HS-27A (cell line): Measurements from ENCODE around the gene KRTAP4-12.
A peak's percentile ranks its signal among the peaks of the same experiment; 100 is the strongest.
"Not testable (repeated sequence)": the region's sequence is repeated elsewhere in the genome, so short reads cannot be mapped to it uniquely, and the experiment has no call there.

Experiments used
- DNase-seq: peaks from one replicate; pipeline ENCODE4 v3.0.0-alpha.2; 2012; ENCODE audit warnings: low read depth, missing footprints

The KRTAP4-12 gene

DNA sequence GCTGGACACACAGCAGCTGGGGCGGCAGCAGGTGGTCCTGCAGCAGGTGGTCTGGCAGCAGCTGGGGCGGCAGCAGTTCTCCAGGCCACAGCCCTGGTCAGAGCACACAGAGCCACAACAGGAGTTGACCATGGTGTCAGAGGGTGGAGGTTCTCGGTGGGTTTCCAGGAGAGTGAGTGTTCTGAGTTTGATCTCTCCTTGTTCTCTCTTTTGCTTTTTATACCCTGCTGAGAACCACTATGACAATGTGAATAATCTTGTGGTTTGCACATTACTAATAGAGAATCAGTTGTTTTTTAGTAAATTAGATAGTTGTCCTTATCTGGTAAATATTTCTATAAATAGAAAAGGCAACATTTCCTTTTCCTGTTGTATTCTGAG, at the start of gene KRTAP4-12:
Gene KRTAP4-12, minus strand, starts transcription at position 192 of the 381 bp plus-strand sequence. Its CDS starts 60 bp downstream, at position 132.
- not testable (repeated sequence) for DNase-seq

DNA sequence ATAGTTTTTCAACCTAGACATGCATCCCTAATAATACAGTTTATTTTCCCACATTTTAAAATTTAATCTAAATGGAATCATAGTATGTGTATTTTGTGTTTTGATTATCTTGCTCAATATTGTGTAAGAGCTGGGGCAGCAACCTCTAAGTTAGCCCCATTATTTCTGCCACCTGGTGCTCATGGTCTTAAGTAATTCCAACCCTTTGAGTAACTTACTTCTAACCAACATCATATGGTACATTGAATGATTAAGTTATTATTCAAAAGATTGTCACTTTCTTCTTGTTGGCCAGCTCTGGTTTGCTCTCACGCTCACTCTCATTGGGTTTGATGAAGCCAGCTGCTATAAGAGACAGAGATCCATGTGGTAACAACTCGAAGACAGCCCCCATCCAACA, 47.9 kb upstream of the KRTAP4-12 start:
- DNase-seq: no peak

DNA sequence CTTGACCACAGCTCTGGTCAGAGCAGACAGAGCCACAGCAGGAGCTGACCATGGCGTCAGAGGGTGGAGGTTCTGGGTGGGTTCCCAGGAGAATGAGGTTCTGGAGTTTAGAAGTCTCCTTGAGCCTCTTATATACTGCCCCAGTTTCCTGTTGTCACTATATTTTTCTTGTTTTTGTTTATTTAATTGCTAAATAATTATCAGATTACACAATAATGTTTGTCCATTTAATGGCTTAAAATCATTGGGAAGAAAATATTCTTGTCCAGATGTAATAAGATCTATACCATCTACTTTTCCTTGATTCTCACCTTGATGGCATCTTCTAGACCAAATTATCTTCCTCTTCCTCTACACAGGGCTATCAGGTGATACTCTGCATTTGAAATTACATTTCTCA, 44.1 kb upstream of the KRTAP4-12 start, which contains the start of gene KRTAP4-3:
Gene KRTAP4-3, minus strand, starts transcription at position 101 of the 400 bp plus-strand sequence. Its CDS starts 49 bp downstream, at position 52.
- DNase-seq: no peak

DNA sequence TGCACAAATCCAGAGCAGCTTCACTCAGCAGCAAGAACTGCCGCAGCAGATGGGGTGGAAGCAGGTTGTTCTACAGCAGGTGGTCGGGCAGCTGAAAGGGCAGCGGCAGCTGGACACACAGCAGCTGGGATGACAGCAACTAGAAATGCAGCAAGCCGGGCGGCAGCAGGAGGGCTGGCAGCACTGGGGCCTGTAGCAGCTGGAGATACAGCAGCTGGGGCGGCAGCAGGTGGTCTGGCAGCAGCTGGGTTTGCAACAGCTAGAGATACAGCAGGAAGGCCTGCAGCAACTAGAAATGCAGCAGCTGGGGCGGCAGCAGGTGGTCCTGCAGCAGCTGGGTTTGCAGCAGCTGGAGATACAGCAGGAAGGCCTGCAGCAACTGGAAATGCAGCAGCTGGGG, 43.6 kb upstream of the KRTAP4-12 start:
- no peak for DNase-seq

DNA sequence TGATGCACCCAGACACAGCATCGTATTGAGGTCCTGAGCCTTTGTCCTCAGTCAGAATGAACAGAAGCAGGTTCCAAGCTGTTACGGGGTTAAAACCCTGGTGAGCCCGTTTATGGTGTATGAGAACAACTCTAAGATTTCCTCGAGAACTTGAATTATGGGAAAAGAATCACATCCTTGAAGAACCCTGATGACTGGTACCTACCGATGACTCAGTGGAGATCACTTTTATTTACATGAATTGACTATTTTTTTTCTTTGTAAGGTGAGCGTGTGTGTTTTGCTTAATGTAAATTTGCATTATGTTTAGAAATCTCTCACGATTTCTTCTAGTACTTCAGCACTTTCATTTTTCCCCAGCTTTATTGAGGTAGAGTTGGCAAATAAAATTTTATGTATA, 39.8 kb upstream of the KRTAP4-12 start:
- no peak for DNase-seq

DNA sequence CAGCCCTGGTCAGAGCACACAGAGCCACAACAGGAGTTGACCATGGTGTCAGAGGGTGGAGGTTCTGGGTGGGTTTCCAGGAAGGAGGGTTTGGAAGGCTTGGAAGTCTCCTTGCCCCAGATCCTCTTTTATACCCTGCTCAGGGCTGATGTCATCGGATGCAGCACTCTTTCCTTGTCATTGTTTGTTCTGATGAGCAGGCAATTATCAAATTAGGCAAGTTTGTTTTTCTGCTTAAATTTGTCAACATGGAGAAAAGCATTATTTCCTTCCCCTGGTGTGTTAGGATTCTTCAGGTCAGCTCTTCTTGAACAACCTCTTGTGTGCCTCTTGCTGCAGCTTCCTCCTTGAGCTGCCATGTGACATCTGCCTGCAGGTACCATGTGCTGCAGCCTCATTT, 36.7 kb upstream of the KRTAP4-12 start, which contains the start of gene KRTAP4-4:
Gene KRTAP4-4, minus strand, starts transcription at position 101 of the 400 bp plus-strand sequence. Its CDS starts 57 bp downstream, at position 44.
- no peak for DNase-seq

DNA sequence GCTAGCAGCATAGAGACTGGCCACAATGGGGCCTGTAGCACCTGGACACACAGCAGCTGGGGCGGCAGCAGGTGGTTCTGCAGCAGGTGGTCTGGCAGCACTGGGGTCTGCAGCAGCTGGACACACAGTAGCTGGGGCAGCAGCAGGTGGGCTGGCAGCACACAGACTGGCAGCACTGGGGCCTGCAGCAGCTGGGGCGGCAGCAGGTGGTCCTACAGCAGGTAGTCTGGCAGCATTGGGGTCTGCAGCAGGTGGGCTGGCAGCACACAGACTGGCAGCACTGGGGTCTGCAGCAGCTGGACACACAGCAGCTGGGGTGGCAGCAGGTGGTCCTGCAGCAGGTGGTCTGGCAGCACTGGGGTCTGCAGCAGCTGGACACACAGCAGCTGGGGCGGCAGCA, 36.2 kb upstream of the KRTAP4-12 start:
- DNase-seq: not testable (repeated sequence)

DNA sequence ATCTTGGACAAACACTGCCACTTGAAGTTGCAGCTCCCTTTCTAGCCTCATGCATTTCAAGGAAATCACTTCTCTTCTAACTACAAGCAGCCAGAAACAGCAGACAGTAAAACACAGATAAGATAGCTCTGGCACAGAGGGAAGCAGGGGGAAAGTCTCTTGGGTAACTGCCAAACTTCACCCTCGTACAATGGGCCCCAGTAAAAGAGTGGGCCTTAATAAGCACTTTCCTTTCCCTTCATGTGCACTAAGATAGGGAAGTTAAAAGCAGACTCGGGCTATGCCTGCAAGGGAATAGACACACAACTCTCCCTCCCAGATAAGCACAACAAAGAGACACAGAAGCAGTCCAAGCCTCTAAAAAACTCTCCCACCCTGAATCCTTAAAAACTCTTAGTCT, 29.9 kb upstream of the KRTAP4-12 start:
- no peak for DNase-seq

DNA sequence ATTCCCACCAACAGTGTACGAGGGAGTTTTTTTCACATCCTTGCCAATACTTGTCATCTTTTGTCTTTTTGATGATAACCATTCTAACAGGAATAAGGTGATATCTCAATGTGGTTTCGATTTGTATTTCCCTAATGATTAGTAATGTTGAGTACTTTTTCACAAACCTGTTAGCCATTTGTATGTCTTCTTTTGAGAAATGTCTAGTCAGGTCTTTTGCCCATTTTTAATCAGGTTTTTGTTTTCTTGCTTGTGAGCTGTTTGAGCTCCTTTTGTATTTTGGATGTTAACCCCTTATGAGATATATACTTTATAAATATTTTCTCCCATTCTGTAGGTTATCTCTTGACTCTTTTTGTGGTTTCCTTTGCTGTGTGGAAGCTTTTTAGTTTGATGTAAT, 27.5 kb upstream of the KRTAP4-12 start:
- DNase-seq: no peak

DNA sequence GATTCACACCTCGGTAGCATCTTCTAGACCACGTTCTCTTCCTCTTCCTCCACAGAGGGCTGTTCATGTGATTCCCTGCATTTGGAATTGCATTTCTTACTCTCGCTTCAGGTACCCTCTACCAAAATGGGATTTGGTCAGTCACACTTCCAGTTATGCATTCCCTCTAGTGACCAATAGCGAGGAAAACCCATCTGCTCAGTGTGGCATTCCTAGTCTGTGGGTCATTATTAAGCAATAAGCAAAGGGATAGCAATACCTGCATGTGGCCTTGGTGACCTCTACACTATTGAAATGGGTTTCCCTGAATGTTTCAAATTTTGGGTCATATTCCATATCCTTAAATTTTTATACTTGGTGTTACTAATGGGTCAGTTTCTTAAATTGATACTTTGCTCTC, 26.0 kb upstream of the KRTAP4-12 start:
- no peak for DNase-seq

DNA sequence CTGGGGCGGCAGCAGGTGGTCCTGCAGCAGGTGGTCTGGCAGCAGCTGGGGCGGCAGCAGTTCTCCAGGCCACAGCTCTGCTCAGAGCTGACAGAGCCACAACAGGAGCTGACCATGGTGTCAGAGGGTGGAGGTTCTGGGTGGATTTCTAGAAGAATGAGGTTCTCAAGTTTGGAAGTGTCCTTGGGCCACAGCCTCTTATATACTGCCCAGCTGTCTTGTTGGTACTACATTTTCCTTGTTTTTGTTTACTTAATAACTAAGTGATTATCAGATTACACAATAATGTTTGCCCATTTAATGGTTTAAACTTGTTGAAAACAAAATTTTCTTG, 25.6 kb upstream of the KRTAP4-12 start, which contains the start of gene KRTAP4-5:
Gene KRTAP4-5, minus strand, starts transcription at position 174 of the 334 bp plus-strand sequence. Its CDS starts 58 bp downstream, at position 116.
- DNase-seq: no peak

DNA sequence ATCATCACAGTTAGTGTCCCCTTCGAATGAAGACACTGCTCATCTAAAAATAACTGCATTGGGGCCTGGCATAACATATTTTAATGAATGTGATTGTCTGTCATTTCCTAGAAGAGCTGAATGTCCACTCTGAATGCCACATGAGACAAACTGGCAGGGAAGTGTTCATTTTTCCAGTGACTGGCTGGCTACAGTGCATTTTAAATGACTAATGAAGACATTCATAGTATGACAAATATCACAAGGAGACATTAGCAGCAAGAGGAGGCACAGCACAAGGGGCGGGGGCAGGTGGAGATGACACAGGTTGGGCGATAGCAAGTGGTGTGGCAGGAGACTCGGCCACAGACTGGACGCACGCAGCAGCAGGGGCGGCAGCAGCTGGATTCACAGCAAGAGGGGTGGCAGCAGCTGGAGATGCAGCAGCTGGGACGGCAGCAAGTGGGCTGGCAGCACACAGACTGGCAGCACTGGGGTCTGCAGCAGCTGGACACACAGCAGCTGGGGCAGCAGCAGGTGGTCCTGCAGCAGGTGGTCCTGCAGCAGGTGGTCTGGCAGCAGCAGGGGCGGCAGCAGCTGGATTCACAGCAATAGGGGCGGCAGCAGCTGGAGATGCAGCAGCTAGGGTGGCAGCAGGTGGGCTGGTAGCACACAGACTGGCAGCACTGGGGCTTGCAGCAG, 25.1 kb upstream of the KRTAP4-12 start:
- DNase-seq: not testable (repeated sequence)

DNA sequence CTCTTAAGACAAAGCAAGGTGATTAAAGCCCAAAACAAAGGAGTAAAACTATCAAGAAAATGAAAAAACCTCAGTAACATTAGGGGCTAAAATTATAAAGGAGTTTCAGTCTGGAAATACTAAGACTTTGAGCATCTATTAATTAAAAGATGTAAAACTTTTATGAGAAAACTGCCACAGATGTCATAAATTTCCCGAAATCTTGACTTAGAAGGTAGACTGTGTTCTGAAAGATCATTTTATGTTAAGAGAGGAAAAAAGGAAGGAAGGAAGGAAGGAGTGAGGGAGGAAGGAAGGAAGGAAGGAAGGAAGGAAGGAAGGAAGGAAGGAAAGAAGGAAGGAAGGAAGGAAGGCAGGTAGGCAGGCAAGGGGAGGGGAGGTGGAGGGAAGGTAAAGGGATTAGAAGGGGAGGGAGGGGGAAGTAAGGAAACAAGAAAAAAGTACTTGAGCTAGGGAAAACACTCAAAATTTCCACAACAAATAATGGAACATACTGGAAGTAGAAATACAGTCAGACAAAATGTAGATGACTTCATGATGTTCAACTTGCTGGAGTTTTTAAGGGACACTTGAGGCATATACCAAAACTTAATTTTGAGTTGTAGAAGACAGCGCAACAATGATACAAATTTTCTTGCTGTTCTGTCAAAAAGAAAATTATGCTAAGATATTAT, 23.7 kb upstream of the KRTAP4-12 start:
- DNase-seq: no peak

DNA sequence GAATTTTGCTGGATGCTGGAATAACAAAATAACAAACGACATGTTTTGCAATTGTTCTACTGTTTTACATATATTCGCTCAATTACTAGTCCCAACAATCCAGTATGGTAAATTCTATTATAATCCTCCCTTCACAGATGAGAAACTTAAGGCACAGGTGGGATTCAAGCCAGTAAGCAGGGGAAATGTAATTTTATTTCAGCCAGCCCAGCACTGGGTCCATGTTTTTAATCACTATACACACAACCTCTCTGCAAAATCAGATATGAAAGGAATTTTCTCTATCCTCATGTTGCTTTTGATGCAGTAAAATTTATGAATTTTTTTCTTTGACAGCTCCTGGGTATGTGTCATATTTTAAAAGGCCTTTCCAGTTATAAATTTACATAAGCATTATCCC, 21.3 kb upstream of the KRTAP4-12 start:
- DNase-seq: no peak

DNA sequence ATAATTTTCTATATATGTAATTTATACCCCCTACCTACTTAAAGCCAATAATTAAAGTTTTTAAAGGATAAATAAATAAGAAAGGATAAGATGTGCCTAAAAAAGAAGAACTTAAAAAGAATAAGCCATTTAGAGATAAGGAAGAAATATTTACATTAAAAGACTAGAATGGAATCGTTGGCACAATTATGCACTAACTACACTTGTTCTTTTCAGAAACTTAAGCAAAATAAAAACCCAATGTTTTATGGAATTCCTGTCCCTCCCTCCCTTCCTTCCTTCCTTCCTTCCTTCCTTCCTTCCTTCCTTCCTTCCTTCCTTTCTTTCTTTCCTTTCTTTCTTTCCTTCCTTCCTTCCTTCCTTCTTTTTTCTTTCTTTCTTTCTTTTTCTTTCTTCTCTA, 20.9 kb upstream of the KRTAP4-12 start:
- no peak for DNase-seq

DNA sequence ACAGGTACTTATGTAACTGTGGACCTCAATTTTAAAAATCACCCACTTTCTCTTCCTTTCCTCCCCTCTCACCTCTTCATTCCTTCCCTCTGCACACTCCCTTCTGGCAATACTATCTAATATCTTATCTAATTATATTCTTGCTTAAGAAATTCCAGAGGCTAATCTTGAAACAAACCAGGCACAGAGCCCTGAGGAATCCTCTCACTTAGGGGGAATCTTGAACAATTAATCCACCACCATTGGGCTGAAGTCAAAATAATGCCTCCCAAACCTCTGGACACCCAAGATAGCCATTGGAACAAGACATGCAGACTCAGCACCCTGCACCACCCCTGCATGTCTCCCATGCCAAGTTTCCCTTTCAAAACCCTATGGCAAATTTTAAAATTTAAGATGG, 17.4 kb upstream of the KRTAP4-12 start:
- no peak for DNase-seq

DNA sequence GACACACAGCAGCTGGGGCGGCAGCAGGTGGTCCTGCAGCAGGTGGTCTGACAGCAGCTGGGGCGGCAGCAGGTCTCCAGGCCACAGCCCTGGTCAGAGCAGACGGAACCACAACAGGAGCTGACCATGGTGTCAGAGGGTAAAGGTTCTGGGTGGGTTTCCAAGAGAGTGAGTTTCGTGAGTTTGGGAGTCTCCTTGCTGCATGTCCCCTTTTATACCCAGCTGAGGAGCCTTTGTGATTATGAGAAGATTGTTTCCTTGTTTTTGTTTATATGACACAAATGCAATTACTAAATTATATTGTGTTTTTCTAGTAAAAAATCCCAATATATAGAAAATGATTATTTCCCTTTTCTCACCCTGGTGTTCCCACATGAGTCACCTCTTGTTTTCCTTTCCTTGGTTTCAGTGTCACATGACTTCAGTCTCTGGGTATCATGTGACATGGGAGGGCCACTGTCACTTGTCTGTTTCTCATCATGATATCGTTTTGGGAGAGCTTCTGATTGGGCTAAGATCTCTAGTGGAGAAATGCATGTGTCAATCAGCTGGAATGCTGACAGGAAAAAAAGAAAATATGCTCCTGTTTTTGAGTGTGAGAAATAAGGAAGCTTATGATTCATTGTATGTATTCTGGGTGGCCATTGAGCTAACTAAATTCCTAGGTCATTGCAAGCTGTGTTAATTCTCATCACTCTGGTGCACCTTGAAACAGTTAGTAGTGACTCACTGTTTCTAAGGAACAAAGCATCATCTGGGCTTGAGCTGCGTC, 16.6 kb upstream of the KRTAP4-12 start, which contains the start of gene KRTAP4-6:
Gene KRTAP4-6, minus strand, starts transcription at position 185 of the 772 bp plus-strand sequence. Its CDS starts 57 bp downstream, at position 128.
- peak; percentile 64 for DNase-seq

DNA sequence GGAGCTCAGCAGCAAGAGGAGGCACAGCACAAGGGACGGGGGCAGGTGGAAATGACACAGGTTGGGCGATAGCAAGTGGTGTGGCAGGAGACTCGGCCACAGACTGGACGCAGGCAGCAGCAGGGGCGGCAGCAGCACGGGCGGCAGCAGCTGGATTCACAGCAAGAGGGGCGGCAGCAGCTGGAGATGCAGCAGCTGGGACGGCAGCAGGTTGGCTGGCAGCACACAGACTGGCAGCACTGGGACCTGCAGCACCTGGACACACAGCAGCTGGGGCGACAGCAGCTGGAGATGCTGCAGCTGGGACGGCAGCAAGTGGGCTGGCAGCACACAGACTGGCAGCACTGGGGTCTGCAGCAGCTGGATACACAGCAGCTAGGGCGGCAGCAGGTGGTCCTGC, 15.9 kb upstream of the KRTAP4-12 start:
- DNase-seq: not testable (repeated sequence)

DNA sequence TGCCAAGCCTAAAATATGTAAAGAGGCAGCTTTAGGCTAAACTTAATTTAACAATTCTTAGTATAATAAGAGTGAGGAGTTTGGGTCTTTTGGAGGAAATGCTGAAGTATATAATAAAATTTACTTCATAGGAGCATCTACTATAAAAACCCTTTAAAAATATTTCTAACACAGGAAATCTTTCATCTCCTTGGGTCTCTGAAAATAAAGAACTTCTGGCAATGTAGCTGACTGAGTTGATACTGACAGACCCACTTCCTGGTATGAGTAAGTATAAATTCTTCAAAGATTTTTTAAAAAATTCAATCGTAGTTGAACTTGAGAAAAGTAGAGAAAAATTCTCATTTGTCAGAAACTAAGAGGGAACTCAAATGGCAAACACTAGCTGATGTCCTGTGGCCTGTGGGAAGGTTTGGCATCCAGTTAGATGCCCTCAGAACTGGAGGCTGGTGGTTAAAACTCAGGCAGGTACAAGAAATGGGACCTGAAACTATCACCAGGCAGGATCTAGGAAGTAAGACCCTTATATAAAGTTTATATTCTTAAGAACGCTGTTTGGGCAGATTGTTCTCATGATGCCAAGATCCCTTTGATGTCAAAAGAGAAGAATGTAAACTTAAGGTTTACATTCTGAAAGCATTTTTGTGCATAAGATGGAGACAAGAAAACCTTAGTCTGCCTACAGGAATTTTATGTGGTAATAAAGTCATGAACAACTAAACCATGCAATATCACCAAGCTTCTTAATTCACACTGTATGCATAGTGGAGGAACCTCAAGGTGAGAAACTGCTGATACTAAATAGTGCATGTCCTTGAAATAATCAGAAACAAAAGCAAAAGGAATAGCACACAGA, 10.1 kb upstream of the KRTAP4-12 start:
- no peak for DNase-seq

DNA sequence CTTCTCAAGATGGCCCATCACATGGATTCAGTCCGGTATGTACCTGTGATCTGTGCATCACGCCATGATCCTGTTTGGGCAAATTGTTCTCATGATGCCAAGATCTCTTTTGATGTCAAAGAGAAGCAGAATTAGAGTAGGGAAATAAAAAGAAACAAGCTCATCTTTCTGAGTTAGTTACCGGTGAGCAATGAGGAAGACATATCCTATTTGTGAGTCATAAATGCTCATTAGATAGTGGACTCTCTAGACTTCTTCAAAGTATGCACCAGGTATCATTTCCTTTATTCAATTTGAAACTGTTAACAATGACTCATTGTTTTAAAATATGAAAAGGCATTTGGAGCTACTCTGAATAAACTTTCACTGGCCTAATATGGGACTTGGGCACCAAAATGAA, 8.0 kb upstream of the KRTAP4-12 start:
- no peak for DNase-seq

DNA sequence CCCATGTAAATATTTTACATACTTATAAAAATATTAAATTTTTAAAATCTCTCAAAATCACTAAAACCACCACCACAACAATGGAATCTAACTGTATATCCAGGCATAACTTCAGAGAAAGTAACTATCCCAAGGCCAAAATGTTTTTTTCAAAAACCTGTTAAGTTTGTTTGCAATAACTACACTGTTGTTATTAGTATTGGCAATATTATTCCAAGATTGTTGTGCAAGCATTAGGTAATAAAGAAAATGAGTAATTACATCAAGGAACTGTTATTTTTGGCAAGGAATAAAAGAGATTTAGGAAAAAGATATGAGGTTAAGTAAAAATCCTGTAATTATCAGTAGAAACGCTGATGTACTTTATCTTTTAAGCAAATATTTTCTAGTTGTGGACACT, 3.4 kb upstream of the KRTAP4-12 start:
- DNase-seq: no peak

DNA sequence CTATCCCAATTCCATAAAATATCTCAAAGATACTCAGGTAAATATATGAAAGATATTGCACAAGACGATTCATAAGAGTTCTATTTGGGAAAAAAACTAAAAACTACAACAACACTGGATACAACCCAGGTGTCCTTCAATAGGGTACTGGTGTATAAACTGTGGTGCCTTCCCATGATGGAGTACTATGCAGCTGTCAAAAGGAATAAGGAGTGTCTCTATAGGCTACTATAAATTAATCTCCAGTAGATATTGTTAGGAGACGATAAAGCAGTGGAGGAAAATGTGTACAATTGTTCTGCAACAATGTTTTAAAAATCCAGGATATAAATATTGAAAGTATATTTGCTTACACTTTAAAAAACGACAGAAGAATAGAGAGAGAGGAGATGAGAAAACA, 2.4 kb upstream of the KRTAP4-12 start:
- DNase-seq: no peak
